ENCODE results near the gene OAT. TPM values are rescaled to one million over a fixed set of nuclear protein-coding genes. Genes with fewer than 3 reads are reported as not detected.
"Not testable (repeated sequence)": the region's sequence is repeated elsewhere in the genome, so short reads cannot be mapped to it uniquely, and the experiment has no call there.

The OAT gene
- polyA plus RNA-seq, 4 donors: 83.9 to 110 (median 102) TPM

DNA sequence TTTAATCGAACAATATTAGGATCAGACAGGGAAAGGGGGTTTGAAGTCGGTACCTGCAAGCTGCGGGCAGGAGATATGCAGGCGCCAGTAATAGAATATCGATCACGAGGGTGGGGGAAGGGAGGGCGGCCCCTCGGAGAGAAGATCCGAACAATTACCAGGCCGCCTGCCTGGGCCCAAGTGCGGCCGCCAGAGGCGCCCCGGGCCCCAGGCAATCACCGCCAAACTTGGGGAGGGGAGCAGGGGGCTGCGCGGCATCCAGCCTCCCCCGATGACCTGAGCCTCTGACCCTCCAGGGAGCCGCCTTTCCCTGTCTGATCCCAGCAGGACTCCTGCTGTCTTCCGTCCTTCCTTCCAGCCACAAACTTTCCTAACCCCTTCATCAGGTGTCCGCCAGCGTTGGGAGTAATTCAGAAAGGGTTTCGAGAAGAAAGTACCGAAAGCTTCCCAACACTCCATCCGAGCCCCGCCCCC lies 30.0 kb upstream of the OAT start:
- DNase-seq (ENCODE audit: low read depth in 4 of 4, low spot score in 3 of 4): no peak

- no peak for DNase-seq (ENCODE audit: low read depth in 4 of 4, low spot score in 3 of 4)
These were observed 29.2 kb upstream of the OAT start for GRCh38 chr10:124447751-124448466.

DNA sequence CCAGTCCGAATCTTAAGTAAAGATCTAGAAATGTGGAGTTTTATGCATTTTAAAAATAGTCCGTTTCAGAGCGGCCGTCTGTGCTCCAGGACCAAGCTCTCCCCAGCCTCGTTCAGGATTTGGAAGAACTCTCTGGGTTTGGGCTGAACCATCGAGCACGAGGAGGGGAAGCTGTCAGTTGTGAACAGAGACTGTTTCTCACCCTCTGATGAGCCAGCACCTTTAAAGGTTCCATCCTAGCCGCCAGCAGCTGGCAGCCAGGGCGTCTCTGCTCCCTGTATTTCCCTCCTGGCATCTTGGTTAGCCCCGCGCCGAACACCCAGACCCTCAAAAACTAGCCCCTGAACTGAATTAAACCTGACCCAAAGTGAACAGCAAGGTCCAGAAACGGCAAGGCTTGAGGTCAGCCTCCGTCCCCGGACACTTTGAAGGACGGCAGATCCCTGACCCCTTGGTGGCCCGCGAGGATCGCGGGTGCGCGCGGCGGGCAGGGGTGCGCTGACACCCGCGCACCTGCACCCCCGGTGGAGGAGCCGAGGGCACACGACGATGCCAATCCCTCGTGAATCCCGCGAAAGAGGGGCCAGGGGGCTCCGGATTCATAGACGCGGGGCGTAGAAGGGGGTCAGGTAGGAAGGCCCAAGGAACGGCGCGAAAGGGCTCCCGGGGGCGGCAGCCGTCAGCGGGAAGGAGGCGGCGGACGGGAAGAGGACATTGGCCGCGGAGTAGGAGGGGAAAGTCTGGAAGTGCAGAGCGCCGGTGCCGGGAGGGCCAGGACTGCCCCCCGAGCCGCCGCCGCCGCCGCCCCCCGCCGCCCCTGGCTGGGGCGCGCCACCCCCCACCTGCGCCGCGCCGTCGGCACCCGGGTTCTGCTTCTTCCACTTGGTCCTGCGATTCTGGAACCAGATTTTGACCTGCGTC lies 28.4 kb upstream of the OAT start:
- DNase-seq (ENCODE audit: low read depth in 4 of 4, low spot score in 3 of 4): no peak

GRCh38 chr10:124441694-124442093 lies 23.0 kb upstream of the OAT start:
- not testable (repeated sequence) for DNase-seq (ENCODE audit: low read depth in 4 of 4, low spot score in 3 of 4)

DNA sequence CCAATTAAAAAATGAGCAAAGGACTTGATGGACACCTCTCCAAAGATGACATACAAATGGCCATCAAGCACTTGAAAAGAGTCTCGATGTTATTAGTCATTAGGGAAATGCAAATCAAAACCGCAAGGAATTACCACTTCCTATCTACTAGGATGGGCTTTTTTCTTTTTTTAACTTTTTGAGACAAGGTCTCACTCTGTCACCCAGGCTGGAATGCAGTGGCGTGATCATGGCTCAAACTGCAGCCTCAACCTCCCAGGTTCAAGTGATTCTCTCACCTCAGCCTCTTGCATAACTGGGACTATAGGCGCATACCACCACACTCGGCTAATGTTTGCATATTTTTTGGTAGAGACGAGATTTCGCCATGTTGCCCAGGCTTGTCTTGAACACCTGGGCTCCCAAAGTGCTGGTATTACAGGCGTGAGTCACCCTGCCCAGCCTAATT lies 17.5 kb upstream of the OAT start:
- no peak for DNase-seq (ENCODE audit: low read depth in 4 of 4, low spot score in 3 of 4)

- DNase-seq (ENCODE audit: low read depth in 4 of 4, low spot score in 3 of 4): not testable (repeated sequence)
These were observed 17.0 kb upstream of the OAT start for GRCh38 chr10:124435683-124436082.

DNA sequence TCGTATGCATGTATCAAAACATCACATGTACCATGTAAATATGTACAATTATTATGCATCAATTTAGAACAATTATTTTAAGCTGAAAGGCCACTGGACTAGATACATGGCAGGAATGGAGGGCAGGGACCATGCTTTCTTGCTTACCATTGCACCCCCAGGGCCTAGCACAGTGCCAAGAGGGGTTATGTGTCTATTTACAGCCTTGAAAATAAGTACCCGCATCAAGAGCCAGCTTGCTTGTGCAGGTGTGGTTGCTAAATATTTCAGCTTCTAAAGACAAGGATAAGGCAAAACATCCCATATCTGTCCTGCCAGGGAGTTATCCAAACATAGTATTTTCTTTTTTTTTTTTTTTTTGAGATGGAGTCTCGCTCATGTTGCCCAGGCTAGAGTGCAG lies 14.7 kb upstream of the OAT start:
- no peak for DNase-seq (ENCODE audit: low read depth in 4 of 4, low spot score in 3 of 4)

DNA sequence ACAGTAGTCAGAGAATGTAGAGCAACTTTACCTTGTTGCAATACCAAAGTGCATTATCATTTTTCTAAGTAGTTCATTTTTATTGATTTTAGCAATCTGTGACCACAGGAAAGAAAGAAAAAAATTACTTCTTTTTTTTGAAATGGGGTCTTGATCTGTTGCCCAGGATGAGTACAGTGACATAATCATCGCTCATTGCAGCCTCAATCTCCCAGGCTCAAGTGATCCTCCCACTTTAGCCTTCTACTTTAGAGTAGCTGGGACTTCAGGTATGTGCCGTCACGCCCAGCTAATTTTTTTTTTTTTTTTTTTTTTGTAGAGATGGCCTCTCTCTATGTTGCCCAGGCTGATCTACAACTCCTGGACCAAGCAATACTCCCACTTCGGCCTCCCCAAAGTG lies 11.4 kb upstream of the OAT start:
- no peak for DNase-seq (ENCODE audit: low read depth in 4 of 4, low spot score in 3 of 4)

DNA sequence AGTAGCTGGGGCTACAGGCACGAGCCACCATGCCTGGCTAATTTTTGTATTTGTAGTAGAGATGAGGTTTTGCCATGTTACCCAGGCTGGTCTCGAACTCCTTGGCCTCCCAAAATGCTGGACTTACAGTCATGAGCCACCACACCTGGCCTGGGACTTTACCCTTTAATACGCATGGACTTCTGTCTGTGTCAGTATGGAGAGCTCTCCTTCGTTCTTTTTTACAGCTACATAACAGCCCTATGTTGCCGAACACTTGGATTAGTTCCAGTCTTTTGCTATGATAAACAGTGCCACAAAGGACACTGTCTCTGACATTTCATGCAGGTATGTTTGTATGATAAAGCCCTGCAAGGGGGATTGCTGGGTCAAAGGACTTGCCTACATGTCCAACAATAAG lies 10.9 kb upstream of the OAT start:
- no peak for DNase-seq (ENCODE audit: low read depth in 4 of 4, low spot score in 3 of 4)

GRCh38 chr10:124428207-124428777 lies 9.6 kb upstream of the OAT start:
- no peak for DNase-seq (ENCODE audit: low read depth in 4 of 4, low spot score in 3 of 4)

- no peak for DNase-seq (ENCODE audit: low read depth in 4 of 4, low spot score in 3 of 4)
These were observed 6.7 kb upstream of the OAT start for GRCh38 chr10:124425227-124425962.

DNA sequence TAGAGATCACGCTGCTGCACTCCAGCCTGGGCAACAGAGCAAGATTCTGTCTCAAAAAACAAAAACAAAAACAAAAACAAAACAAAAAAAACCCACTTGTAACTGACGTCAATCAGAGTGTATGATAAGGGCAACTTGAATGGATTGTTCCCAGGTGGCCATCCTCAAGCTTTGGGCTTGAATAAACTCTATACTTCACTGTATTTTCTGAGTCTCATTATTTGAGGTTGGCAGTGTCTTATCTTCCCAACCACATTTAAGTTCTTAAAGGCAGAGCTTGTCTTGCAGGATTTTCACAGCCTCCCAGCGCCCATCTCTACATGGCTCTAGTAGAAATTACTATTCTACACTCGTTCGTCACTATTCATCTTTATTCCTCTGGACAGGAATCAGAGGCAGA lies 5.1 kb upstream of the OAT start:
- no peak for DNase-seq (ENCODE audit: low read depth in 4 of 4, low spot score in 3 of 4)

DNA sequence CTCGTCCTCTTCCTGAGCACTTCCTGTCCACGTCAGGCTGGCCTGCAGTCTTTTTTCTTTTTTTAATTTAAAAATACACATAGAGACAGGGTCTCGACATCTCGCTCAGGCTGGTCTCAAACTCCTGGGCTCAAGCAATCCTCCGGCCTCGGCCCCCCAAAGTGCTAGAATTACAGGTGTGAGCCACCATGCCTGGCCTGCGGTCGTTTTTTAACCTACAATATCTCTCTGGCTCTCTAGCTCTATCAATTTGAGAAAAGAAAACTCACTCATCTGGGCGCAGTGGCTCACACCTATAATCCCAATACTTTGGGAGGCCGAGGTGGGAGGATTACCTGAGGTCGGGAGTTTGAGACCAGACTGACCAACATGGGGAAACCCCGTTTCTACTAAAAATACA lies 4.0 kb upstream of the OAT start:
- no peak for DNase-seq (ENCODE audit: low read depth in 4 of 4, low spot score in 3 of 4)

GRCh38 chr10:124420254-124420653 lies 1.5 kb upstream of the OAT start:
- no peak for DNase-seq (ENCODE audit: low read depth in 4 of 4, low spot score in 3 of 4)

- DNase-seq (ENCODE audit: low read depth in 4 of 4, low spot score in 3 of 4): no peak
These were observed 912 bp upstream of the OAT start for GRCh38 chr10:124419635-124420034.

GRCh38 chr10:124417895-124418725 lies 613 bp downstream of the OAT start:
- DNase-seq (ENCODE audit: low read depth in 4 of 4, low spot score in 3 of 4): peak; percentile 27 to 54 (median 28)

GRCh38 chr10:124416733-124417132 lies 2.0 kb downstream of the OAT start:
- DNase-seq (ENCODE audit: low read depth in 4 of 4, low spot score in 3 of 4): no peak

GRCh38 chr10:124415210-124415609 lies 3.5 kb downstream of the OAT start:
- DNase-seq (ENCODE audit: low read depth in 4 of 4, low spot score in 3 of 4): no peak

GRCh38 chr10:124414076-124414475 lies 4.6 kb downstream of the OAT start:
- DNase-seq (ENCODE audit: low read depth in 4 of 4, low spot score in 3 of 4): no peak

GRCh38 chr10:124409696-124410095 lies 9.0 kb downstream of the OAT start:
- DNase-seq (ENCODE audit: low read depth in 4 of 4, low spot score in 3 of 4): no peak

Measured in right renal pelvis (tissue), 4 donors.